ENCODE measurements around the gene SLC5A12. TPM values are rescaled to one million over a fixed set of nuclear protein-coding genes. Genes with fewer than 3 reads are reported as not detected.
A peak's percentile ranks its signal among the peaks of the same experiment; 100 is the strongest.

Gene SLC5A12
- total RNA-seq, 1 donor from 2014 or later = not detected

GRCh38 chr11:26719289-26719973, 2.4 kb downstream of the SLC5A12 start:
- DNase-seq = no peak

GRCh38 chr11:26717771-26718170, 4.1 kb downstream of the SLC5A12 start:
- DNase-seq = no peak

- DNase-seq = peak; percentile 11
Measured at GRCh38 chr11:26715133-26715532, 6.7 kb downstream of the SLC5A12 start.

- no peak for DNase-seq
Measured at GRCh38 chr11:26712497-26712896, 9.4 kb downstream of the SLC5A12 start.

- no peak for DNase-seq
Measured at GRCh38 chr11:26710489-26710888, 11.4 kb downstream of the SLC5A12 start.

GRCh38 chr11:26708736-26709456, 13.0 kb downstream of the SLC5A12 start:
- no peak for DNase-seq

GRCh38 chr11:26706181-26706580, 15.7 kb downstream of the SLC5A12 start:
- no peak for DNase-seq

GRCh38 chr11:26704249-26704648, 17.6 kb downstream of the SLC5A12 start:
- peak; percentile 6 for DNase-seq

- DNase-seq = peak; percentile 63
Measured at GRCh38 chr11:26703411-26704191, 18.3 kb downstream of the SLC5A12 start.

GRCh38 chr11:26702406-26702805, 19.5 kb downstream of the SLC5A12 start:
- peak; percentile 59 for DNase-seq

- peak; percentile 48 for DNase-seq
Measured at GRCh38 chr11:26700574-26701235, 21.2 kb downstream of the SLC5A12 start.

- no peak for DNase-seq
Measured at GRCh38 chr11:26698224-26698623, 23.6 kb downstream of the SLC5A12 start.

GRCh38 chr11:26696330-26696729, 25.5 kb downstream of the SLC5A12 start:
- DNase-seq = no peak

- DNase-seq = no peak
Measured at GRCh38 chr11:26688701-26689100, 33.2 kb downstream of the SLC5A12 start.

GRCh38 chr11:26687351-26687750, 34.5 kb downstream of the SLC5A12 start:
- no peak for DNase-seq

- no peak for DNase-seq
Measured at GRCh38 chr11:26677566-26677965, 44.3 kb downstream of the SLC5A12 start.

GRCh38 chr11:26676641-26677040, 45.2 kb downstream of the SLC5A12 start:
- no peak for DNase-seq

- no peak for DNase-seq
Measured at GRCh38 chr11:26675233-26675928, 46.5 kb downstream of the SLC5A12 start.

- no peak for DNase-seq
Measured at GRCh38 chr11:26665946-26666345, 55.9 kb downstream of the SLC5A12 start.

GRCh38 chr11:26665036-26665435, 56.8 kb downstream of the SLC5A12 start:
- no peak for DNase-seq

GRCh38 chr11:26662916-26663315, 58.9 kb downstream of the SLC5A12 start:
- no peak for DNase-seq

GRCh38 chr11:26655287-26655686, 66.6 kb downstream of the SLC5A12 start:
- DNase-seq = no peak

Measured in tongue (tissue), 2 donors.